K562 (cell line): ENCODE measurements around the gene CCDC85B. TPM values are rescaled to one million over a fixed set of nuclear protein-coding genes. Genes with fewer than 3 reads are reported as not detected.

Source experiments
- ATF7 ChIP-seq: fragments of 450-650 bp; IDR thresholded peaks from 2 replicates; pipeline ENCODE4 v1.7.1; 2014; ENCODE audit warnings: mild to moderate bottlenecking, moderate library complexity
- CBX2 ChIP-seq: fragments of 200-600 bp; sonication (generic); IDR thresholded peaks from one replicate; pipeline ENCODE4 v1.6.1; 2012; ENCODE audit warnings: mild to moderate bottlenecking, low read length, inconsistent platforms; ENCODE audit not compliant: insufficient read depth, poor library complexity, severe bottlenecking
- CHCHD3 ChIP-seq: fragments of 250-450 bp; sonication (Bioruptor Pico); IDR thresholded peaks from 2 replicates; pipeline ENCODE4 v2.1.2; 2022; ENCODE audit warnings: mild to moderate bottlenecking
- KDM5B ChIP-seq: fragments of 200-600 bp; sonication (generic); IDR thresholded peaks from 2 replicates; pipeline ENCODE4 v1.6.1; 2012; ENCODE audit warnings: low read depth, mild to moderate bottlenecking, moderate library complexity, low read length, control low read depth, inconsistent platforms; ENCODE audit not compliant: insufficient replicate concordance
- LARP7 ChIP-seq: fragments of 450-650 bp; IDR thresholded peaks from 2 replicates; pipeline ENCODE4 v1.6.1; 2016
- MXI1 ChIP-seq: IDR thresholded peaks from 2 replicates; pipeline ENCODE4 v1.6.1; 2011; ENCODE audit warnings: low read depth, mild to moderate bottlenecking, improper control_type of control experiment, low read length
- NFE2L1 ChIP-seq: fragments of 450-650 bp; IDR thresholded peaks from 2 replicates; pipeline ENCODE4 v1.6.1; 2016; ENCODE audit warnings: missing genetic modification characterization, low read depth, mild to moderate bottlenecking, missing compliant biosample characterization, moderate library complexity, borderline replicate concordance
- NUFIP1 ChIP-seq: fragments of 450-650 bp; IDR thresholded peaks from 2 replicates; pipeline ENCODE4 v1.6.1; 2018; ENCODE audit not compliant: partially characterized antibody
- SNIP1 ChIP-seq: fragments of 450-650 bp; IDR thresholded peaks from 2 replicates; pipeline ENCODE4 v1.7.1; 2017; ENCODE audit warnings: low read depth, mild to moderate bottlenecking
- YY1 ChIP-seq, 3 experiments: IDR thresholded peaks; 2 replicates each; pipeline ENCODE4 v1.6.1; 2011; ENCODE audit warnings: low read length in 2 of 3, mild to moderate bottlenecking in 2 of 3, moderate library complexity in 2 of 3, borderline replicate concordance in 1 of 3, control low read depth in 1 of 3, low read depth in 1 of 3; ENCODE audit not compliant: insufficient read depth in 3 of 3, insufficient replicate concordance in 2 of 3, control insufficient read depth in 1 of 3, insufficient read length in 1 of 3; ENCODE audit errors: extremely low read depth in 1 of 3
- ZNF224 ChIP-seq: sonication (generic); formaldehyde crosslinking; IDR thresholded peaks from 2 replicates; pipeline ENCODE4 v1.8.0; 2022; ENCODE audit warnings: mild to moderate bottlenecking, missing genetic modification reagents
- ZNF311 ChIP-seq: fragments of 250-450 bp; sonication (Bioruptor Pico); IDR thresholded peaks from 2 replicates; pipeline ENCODE4 v1.4.0; 2020; ENCODE audit warnings: mild to moderate bottlenecking, moderate library complexity
- ZNF586 ChIP-seq: fragments of 450-650 bp; formaldehyde crosslinking; conservative IDR thresholded peaks from 2 replicates; pipeline ENCODE4 v1.4.0; 2020; ENCODE audit warnings: mild to moderate bottlenecking, moderate library complexity
- polyA plus RNA-seq, 8 experiments: library from polyadenylated mRNA; depleted of rRNA in 4 of 8; stranded (reverse) in 5 of 8; unstranded in 3 of 8; fragments of >200 nt; fragmentation: Nextera tagmentation in 2 of 8; fragmentation: Illumina TruSeq in 1 of 8; extraction: Ambion mirVana in 2 of 8; extraction: Trizol in 1 of 8; gene quantifications; 2 replicates each; pipeline versions ENCODE4 v1.2.1 to v1.2.3, GENCODE V29; 2011 to 2014; ENCODE audit warnings: inconsistent platforms in 1 of 8, missing spikeins in 1 of 8
- total RNA-seq, 7 experiments: library from RNA; depleted of rRNA in 6 of 7; stranded (reverse); fragments of >200 nt in 6 of 7; fragmentation: Illumina TruSeq in 2 of 7; extraction: Trizol in 2 of 7; gene quantifications; 2 replicates each; pipeline versions ENCODE4 v1.2.1 to v1.2.3, GENCODE V29; 2011 to 2021; ENCODE audit warnings: low replicate concordance in 1 of 7
- TF ChIP-seq, protein P1 (sequence below): fragments of 200-800 bp; sonication (Bioruptor generic); IDR thresholded peaks from 2 replicates; pipeline ENCODE4 v1.6.1; 2017; ENCODE audit warnings: missing genetic modification characterization, missing compliant biosample characterization
- TF ChIP-seq, protein P2 (sequence below): fragments of 250-450 bp; sonication (Bioruptor Pico); IDR thresholded peaks from 2 replicates; pipeline ENCODE4 v1.5.1; 2021; ENCODE audit warnings: mild to moderate bottlenecking
- TF ChIP-seq, protein P3 (sequence below): fragments of 200-800 bp; sonication (Bioruptor generic); IDR thresholded peaks from 2 replicates; pipeline ENCODE4 v1.6.1; 2016; ENCODE audit warnings: missing genetic modification characterization, missing compliant biosample characterization
- TF ChIP-seq, protein P4 (sequence below): sonication (generic); formaldehyde crosslinking; IDR thresholded peaks from 2 replicates; pipeline ENCODE4 v1.8.1; 2023; ENCODE audit warnings: mild to moderate bottlenecking, missing genetic modification reagents

Gene CCDC85B
- total and polyA plus RNA-seq, 9 of the 15 experiments (the other 6 are each of a cell fraction or from before 2014, with no cell fraction given), result 0.14 to 138 (median 6.2) TPM

DNA sequence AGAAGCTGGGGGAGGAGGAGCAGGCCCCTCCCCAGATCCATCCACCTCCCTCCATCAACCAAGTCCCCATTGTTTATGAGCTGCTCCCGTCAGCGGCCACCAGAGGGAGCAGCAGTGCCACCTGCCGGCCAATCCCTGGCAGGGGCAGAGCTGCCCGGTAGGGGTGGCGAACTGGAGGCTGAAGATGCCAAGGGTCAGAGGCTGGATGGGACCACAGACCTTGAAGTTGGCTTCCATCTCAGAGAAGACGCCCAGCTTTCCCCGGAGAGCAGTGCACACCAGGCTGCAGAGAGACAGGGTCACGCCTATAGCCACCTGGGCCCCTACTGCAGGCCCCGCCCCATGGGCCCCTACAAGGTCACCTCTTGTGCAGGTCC lies 5.8 kb upstream of the CCDC85B start (continued):
- TF ChIP-seq, protein P1, sequence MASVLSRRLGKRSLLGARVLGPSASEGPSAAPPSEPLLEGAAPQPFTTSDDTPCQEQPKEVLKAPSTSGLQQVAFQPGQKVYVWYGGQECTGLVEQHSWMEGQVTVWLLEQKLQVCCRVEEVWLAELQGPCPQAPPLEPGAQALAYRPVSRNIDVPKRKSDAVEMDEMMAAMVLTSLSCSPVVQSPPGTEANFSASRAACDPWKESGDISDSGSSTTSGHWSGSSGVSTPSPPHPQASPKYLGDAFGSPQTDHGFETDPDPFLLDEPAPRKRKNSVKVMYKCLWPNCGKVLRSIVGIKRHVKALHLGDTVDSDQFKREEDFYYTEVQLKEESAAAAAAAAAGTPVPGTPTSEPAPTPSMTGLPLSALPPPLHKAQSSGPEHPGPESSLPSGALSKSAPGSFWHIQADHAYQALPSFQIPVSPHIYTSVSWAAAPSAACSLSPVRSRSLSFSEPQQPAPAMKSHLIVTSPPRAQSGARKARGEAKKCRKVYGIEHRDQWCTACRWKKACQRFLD, result no peak
- TF ChIP-seq KDM5B (no peak), NUFIP1 (no peak), LARP7 (no peak), ZNF311 (no peak), CHCHD3 (no peak), YY1 (IDR thresholded peaks at IDR 0.05; ENCODE audit: borderline replicate concordance in 1 of 3, control insufficient read depth in 1 of 3, extremely low read depth in 1 of 3, insufficient read depth in 3 of 3, insufficient read length in 1 of 3, insufficient replicate concordance in 2 of 3, low read depth in 1 of 3, low read length in 2 of 3) (peak in 2 of 3 experiments; percentile 51 to 65), ZNF224 (CRISPR knock-in tag) (no peak), NFE2L1 (tag) (no peak), MXI1 (no peak), ATF7 (peak; percentile 55), CBX2 (no peak), SNIP1 (no peak), ZNF586 (CRISPR knock-in tag) (no peak)
- TF ChIP-seq, protein P2, sequence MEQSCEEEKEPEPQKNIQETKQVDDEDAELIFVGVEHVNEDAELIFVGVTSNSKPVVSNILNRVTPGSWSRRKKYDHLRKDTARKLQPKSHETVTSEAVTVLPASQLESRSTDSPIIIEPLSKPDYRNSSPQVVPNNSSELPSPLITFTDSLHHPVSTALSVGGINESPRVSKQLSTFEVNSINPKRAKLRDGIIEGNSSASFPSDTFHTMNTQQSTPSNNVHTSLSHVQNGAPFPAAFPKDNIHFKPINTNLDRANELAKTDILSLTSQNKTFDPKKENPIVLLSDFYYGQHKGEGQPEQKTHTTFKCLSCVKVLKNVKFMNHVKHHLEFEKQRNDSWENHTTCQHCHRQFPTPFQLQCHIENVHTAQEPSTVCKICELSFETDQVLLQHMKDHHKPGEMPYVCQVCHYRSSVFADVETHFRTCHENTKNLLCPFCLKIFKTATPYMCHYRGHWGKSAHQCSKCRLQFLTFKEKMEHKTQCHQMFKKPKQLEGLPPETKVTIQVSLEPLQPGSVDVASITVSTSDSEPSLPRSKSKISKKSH (CRISPR knock-in tag), result no peak
- TF ChIP-seq, protein P3, sequence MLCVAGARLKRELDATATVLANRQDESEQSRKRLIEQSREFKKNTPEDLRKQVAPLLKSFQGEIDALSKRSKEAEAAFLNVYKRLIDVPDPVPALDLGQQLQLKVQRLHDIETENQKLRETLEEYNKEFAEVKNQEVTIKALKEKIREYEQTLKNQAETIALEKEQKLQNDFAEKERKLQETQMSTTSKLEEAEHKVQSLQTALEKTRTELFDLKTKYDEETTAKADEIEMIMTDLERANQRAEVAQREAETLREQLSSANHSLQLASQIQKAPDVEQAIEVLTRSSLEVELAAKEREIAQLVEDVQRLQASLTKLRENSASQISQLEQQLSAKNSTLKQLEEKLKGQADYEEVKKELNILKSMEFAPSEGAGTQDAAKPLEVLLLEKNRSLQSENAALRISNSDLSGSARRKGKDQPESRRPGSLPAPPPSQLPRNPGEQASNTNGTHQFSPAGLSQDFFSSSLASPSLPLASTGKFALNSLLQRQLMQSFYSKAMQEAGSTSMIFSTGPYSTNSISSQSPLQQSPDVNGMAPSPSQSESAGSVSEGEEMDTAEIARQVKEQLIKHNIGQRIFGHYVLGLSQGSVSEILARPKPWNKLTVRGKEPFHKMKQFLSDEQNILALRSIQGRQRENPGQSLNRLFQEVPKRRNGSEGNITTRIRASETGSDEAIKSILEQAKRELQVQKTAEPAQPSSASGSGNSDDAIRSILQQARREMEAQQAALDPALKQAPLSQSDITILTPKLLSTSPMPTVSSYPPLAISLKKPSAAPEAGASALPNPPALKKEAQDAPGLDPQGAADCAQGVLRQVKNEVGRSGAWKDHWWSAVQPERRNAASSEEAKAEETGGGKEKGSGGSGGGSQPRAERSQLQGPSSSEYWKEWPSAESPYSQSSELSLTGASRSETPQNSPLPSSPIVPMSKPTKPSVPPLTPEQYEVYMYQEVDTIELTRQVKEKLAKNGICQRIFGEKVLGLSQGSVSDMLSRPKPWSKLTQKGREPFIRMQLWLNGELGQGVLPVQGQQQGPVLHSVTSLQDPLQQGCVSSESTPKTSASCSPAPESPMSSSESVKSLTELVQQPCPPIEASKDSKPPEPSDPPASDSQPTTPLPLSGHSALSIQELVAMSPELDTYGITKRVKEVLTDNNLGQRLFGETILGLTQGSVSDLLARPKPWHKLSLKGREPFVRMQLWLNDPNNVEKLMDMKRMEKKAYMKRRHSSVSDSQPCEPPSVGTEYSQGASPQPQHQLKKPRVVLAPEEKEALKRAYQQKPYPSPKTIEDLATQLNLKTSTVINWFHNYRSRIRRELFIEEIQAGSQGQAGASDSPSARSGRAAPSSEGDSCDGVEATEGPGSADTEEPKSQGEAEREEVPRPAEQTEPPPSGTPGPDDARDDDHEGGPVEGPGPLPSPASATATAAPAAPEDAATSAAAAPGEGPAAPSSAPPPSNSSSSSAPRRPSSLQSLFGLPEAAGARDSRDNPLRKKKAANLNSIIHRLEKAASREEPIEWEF (CRISPR knock-in tag), result no peak
- TF ChIP-seq, protein P4, sequence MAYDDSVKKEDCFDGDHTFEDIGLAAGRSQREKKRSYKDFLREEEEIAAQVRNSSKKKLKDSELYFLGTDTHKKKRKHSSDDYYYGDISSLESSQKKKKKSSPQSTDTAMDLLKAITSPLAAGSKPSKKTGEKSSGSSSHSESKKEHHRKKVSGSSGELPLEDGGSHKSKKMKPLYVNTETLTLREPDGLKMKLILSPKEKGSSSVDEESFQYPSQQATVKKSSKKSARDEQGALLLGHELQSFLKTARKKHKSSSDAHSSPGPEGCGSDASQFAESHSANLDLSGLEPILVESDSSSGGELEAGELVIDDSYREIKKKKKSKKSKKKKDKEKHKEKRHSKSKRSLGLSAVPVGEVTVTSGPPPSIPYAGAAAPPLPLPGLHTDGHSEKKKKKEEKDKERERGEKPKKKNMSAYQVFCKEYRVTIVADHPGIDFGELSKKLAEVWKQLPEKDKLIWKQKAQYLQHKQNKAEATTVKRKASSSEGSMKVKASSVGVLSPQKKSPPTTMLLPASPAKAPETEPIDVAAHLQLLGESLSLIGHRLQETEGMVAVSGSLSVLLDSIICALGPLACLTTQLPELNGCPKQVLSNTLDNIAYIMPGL (CRISPR knock-in tag), result peak; percentile 36; the same call in 1 of the 2 replicates
